Sigmoid colon (tissue), 7 donors: Measurements from ENCODE around the gene C1QTNF1. TPM values are rescaled to one million over a fixed set of nuclear protein-coding genes. Genes with fewer than 3 reads are reported as not detected.
A peak's percentile ranks its signal among the peaks of the same experiment; 100 is the strongest.

ENCODE experiments used
- DNase-seq: peaks from one replicate; pipeline ENCODE4 v3.0.0-alpha.2; 2019
- H3K27ac ChIP-seq, 4 donors: fragments of 200-600 bp; sonication (generic); one replicate each; pipeline ENCODE4 v1.5.1; 2016 to 2019; ENCODE audit warnings: mild to moderate bottlenecking in 1 of 4
- H3K27me3 ChIP-seq, 3 donors: fragments of 200-600 bp; sonication (generic); one replicate each; pipeline ENCODE4 v1.5.1; 2019; ENCODE audit warnings: mild to moderate bottlenecking in 1 of 3
- H3K36me3 ChIP-seq, 4 donors: fragments of 200-600 bp; sonication (generic); one replicate each; pipeline ENCODE4 v1.5.1; 2016 to 2019
- H3K4me1 ChIP-seq, 4 donors: fragments of 200-600 bp; sonication (generic); one replicate each; pipeline ENCODE4 v1.5.1; 2017 to 2019
- H3K4me3 ChIP-seq, 4 donors: fragments of 200-600 bp; sonication (generic); one replicate each; pipeline ENCODE4 v1.5.1; 2017 to 2019; ENCODE audit warnings: mild to moderate bottlenecking in 2 of 4, moderate library complexity in 1 of 4
- H3K9me3 ChIP-seq, 4 donors: fragments of 200-600 bp in 3 of 4; sonication (generic) in 3 of 4; one replicate each; pipeline versions ENCODE4 v1.5.1 to v1.6.1; 2013 to 2019
- EP300 ChIP-seq, 4 donors: sonication (generic); formaldehyde crosslinking; IDR thresholded peaks; one replicate each; pipeline ENCODE4 v1.6.1; 2017; ENCODE audit warnings: antibody characterized with exemption in 4 of 4
- POLR2A ChIP-seq, 2 donors: fragments of 450-650 bp; IDR thresholded peaks; one replicate each; pipeline ENCODE4 v1.6.1; 2016; ENCODE audit warnings: antibody characterized with exemption in 2 of 2, mild to moderate bottlenecking in 2 of 2, moderate library complexity in 2 of 2
- POLR2AphosphoS5 ChIP-seq, 4 donors: sonication (generic); formaldehyde crosslinking; IDR thresholded peaks; one replicate each; pipeline ENCODE4 v1.6.1; 2017; ENCODE audit warnings: antibody characterized with exemption in 4 of 4
- WGBS, 2 donors: extraction: QIAGEN DNeasy Blood & Tissue Kit; methylation state at CpG; one replicate each; pipeline ENCODE4 v1.1.7; 2013; 5-methylcytosine and 5-hydroxymethylcytosine counted together
- intact Hi-C: fragments of 100-400 bp; cut with DNase I; formaldehyde crosslinking; loops from one replicate; pipeline ENCODE4 v1.15.1; 2023
- polyA plus RNA-seq, 3 donors: library from polyadenylated mRNA; stranded (reverse); fragments of 200-250 nt; gene quantifications; one replicate each; pipeline ENCODE4 v1.2.3, GENCODE V29; 2013
- total RNA-seq, 4 donors: library from RNA; depleted of rRNA; stranded (reverse); fragments of >200 nt; gene quantifications; one replicate each; pipeline ENCODE4 v1.1.0, GENCODE V29; 2016
- TF ChIP-seq, protein P1 (sequence below), 4 experiments: fragments of 450-650 bp in 3 of 4; fragments of 200-600 bp in 1 of 4; IDR thresholded peaks; one replicate each; pipeline ENCODE4 v1.5.1; 2016 to 2019; ENCODE audit warnings: antibody characterized with exemption in 4 of 4, mild to moderate bottlenecking in 3 of 4, moderate library complexity in 2 of 4
- donor health status: healthy with polysubstance abuse.
- donor health status: Bipolar disorder and iron deficiency.
- donor health status: healthy.

C1QTNF1 gene
- total and polyA plus RNA-seq, 7 donors: 1.4 to 34.6 (median 23.9) TPM

DNA sequence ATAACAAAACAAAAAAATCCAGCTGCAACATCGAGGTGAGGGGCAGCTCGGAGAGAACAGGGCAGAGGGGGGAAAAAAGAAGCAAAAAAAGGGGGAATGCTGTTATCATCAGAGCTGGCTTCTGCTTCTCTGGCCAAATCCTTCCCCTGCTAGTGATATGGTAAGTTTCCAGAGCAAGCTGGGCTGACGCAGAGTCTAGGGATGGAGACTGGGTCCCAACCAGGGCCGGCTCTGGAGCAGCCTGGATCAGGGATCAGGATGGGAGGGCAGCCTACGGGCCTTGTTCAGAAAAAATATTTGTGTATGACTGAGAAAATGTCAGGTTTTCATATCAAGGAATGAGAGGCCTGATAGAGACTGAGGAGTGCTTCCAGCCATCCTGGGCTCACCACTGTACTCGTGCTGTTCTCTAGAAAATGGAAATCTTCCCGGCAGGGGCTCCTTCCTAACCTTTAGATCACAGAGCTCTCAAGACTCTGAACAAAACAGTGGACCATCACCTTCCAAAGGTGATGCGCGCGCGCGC, 726 bp upstream of the C1QTNF1 start:
- Histone ChIP-seq H3K4me1 (peaks cover 0 to 63% (median 61%) of the 10 kb centered on the region in 4 donors), H3K4me3 (peak overlapping the region in 2 of 4 donors; percentile 63 to 79), H3K36me3 (no peaks in the 10 kb centered on the region), H3K9me3 (no peaks in the 10 kb centered on the region), H3K27ac (peak overlapping the region; percentile 72 to 81 (median 79)), H3K27me3 (no peaks in the 10 kb centered on the region)
- DNase-seq: peak; percentile 61
- WGBS, 2 donors: 85 to 91% methylated on average over 12 of the region's 12 CpGs
- TF ChIP-seq, protein P1, sequence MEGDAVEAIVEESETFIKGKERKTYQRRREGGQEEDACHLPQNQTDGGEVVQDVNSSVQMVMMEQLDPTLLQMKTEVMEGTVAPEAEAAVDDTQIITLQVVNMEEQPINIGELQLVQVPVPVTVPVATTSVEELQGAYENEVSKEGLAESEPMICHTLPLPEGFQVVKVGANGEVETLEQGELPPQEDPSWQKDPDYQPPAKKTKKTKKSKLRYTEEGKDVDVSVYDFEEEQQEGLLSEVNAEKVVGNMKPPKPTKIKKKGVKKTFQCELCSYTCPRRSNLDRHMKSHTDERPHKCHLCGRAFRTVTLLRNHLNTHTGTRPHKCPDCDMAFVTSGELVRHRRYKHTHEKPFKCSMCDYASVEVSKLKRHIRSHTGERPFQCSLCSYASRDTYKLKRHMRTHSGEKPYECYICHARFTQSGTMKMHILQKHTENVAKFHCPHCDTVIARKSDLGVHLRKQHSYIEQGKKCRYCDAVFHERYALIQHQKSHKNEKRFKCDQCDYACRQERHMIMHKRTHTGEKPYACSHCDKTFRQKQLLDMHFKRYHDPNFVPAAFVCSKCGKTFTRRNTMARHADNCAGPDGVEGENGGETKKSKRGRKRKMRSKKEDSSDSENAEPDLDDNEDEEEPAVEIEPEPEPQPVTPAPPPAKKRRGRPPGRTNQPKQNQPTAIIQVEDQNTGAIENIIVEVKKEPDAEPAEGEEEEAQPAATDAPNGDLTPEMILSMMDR (IDR thresholded peaks at IDR 0.05): no peak
- TF ChIP-seq POLR2AphosphoS5 (IDR thresholded peaks at IDR 0.05) (no peak), POLR2A (IDR thresholded peaks at IDR 0.05) (no peak), EP300 (IDR thresholded peaks at IDR 0.05) (no peak)
- intact Hi-C loops: loop anchor here (5.0 kb wide), 1 partner anchor 54 kb away; no protein-coding TSS in a partner anchor

DNA sequence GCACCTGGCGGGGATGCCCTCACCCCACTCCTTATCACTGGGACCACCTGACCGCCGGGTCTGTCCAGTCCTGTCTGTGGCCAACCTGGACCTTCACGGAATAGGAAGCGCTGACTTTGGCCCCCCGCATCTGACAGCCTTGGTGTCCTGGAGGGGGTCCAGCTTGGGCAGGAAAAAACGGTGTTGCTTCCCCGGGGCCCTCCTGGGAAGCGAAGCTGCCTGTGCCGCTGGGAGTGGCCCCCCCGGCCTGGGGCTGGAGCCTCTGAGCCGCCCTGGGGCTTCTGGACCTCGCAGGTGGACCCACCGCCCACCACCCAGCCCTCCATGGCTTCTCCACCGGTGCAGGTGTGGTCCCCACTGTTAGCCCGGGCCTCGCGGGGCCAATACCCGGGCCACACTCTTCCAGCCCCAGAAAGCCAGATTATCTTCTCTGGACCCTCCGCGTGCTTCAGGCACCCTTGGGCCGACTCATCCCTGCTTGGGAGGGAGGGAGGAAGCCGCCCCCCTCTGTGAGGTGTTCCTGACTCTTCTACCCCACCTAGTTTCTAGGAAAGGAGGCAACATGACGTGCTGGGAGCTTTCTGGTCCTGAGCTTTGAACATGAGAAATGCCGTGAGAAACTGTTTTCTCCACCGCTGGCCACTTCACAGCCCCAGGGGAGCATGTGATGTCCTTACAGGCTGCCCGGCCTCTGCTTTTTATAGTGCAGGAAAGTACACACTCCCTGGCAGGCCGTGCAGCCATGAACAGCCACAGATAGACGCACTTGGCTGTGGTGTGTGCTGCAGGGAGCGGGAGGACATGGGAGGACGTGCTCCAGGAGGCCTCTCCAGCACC, 1.1 kb downstream of the C1QTNF1 start:
- Histone ChIP-seq H3K27me3 (no peaks in the 10 kb centered on the region), H3K4me1 (peaks cover 0 to 61% (median 58%) of the 10 kb centered on the region in 4 donors), H3K36me3 (no peaks in the 10 kb centered on the region), H3K4me3 (peak overlapping the region; percentile 60 to 83 (median 71)), H3K9me3 (no peaks in the 10 kb centered on the region), H3K27ac (peak overlapping the region; percentile 72 to 81 (median 79))
- DNase-seq: peak; percentile 88
- WGBS, 2 donors: 19 to 55% methylated on average over 31 of the region's 31 CpGs
- TF ChIP-seq POLR2A (IDR thresholded peaks at IDR 0.05) (no peak), POLR2AphosphoS5 (IDR thresholded peaks at IDR 0.05) (peak; percentile 53 to 76 (median 60)), EP300 (IDR thresholded peaks at IDR 0.05) (peak in 2 of 4 donors; percentile 14 to 30)
- TF ChIP-seq, protein P1 (IDR thresholded peaks at IDR 0.05): no peak
- intact Hi-C loops: loop anchor here (5.0 kb wide), 1 partner anchor 52 kb away; no protein-coding TSS in a partner anchor

DNA sequence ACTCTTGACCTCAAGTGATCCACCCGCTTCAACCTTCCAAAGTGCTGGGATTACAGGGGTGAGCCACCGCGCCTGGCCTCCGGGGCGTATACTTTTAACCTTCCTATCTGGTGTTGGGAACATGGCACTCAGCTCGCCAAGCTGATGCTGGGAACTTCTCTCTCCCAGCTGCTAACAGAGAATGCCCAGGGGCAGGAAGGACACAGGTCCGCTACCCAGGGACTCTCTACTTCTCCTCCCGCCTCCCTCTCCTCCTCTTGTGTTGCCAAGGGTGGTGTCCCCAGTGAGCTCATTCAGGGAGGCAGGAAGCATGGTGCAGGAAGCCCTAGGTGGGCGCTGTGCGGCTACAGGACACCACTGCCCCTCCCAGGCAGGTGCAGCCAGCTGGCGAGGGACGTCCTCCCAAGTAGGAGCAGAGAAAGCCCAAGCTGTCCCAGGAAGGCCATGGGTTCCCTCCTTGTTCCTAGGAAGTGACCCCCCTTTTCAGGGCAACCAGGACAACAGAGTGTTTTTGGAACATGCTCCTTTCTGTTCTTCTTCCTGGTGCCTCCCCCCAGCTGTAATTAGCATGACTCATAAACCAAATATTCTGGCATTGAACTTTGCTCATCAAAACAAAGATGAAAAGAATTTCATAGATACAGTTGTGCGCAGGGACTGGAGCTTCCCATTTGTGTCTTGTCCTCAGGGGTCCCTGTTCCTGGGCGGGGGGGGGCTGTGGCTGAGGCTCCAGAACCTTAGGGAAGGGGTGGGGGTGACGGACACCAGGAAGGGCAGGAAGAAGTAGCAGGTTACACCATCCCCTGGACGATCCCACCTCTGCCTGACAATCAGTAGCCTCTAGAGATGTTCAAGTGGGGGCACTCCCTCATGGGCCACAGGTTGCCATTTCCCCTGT, 2.7 kb downstream of the C1QTNF1 start:
- Histone ChIP-seq H3K27ac (peak overlapping the region; percentile 72 to 81 (median 79)), H3K4me1 (peaks cover 0 to 53% (median 50%) of the 10 kb centered on the region in 4 donors), H3K36me3 (no peaks in the 10 kb centered on the region), H3K4me3 (no peak overlapping the region), H3K9me3 (no peaks in the 10 kb centered on the region), H3K27me3 (no peaks in the 10 kb centered on the region)
- intact Hi-C loops: no loop called here
- peak; percentile 70 for DNase-seq
- 21 to 60% methylated on average over 16 of the region's 16 CpGs for WGBS, 2 donors
- TF ChIP-seq POLR2AphosphoS5 (IDR thresholded peaks at IDR 0.05) (peak in 3 of 4 donors; percentile 40 to 61 (median 60)), POLR2A (IDR thresholded peaks at IDR 0.05) (no peak), EP300 (IDR thresholded peaks at IDR 0.05) (peak in 1 of 4 donors; percentile 2)
- TF ChIP-seq, protein P1 (IDR thresholded peaks at IDR 0.05): no peak

DNA sequence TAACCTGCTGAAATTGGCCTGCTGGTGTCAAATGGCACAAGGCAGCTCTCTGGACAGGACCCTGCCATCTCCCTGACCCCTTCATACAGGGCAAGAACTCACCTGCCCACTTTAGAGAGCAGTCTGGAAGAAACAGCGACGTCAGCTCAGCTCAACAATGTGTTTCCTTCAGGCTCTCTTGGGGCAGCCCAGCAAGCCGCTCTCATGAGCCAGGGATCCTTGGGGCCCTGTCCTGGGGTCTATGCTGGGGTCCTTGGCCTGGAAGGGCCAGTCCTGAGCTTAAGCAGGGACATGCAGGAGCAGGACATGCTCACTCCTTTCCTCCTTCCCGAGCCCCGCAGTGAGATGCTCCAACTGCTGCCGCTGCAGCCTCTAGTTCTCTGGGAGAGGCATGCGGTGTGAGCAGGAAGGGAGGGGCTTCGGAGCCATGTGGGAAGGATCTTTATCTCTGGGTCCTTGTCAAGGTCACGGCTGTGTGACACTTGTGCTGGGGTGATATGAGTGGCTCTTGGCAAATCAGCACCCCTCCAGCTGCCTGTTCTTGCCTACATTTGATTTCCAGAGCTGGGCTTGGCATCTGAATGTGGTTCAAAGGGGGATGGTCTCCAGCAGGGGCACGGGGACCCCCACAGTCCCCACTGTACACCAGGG, 3.4 kb downstream of the C1QTNF1 start:
- WGBS, 2 donors: 23 to 58% methylated on average over 10 of the region's 10 CpGs
- TF ChIP-seq, protein P1 (IDR thresholded peaks at IDR 0.05): no peak
- TF ChIP-seq POLR2AphosphoS5 (IDR thresholded peaks at IDR 0.05): no peak
- no peak for TF ChIP-seq EP300 (IDR thresholded peaks at IDR 0.05)
- TF ChIP-seq POLR2A (IDR thresholded peaks at IDR 0.05): no peak
- no peaks in the 10 kb centered on the region for H3K36me3 ChIP-seq
- H3K9me3 ChIP-seq: no peaks in the 10 kb centered on the region
- peak overlapping the region; percentile 60 to 81 (median 76) for H3K27ac ChIP-seq
- no peak overlapping the region for H3K4me3 ChIP-seq
- DNase-seq: peak; percentile 69
- peaks cover 0 to 53% (median 50%) of the 10 kb centered on the region in 4 donors for H3K4me1 ChIP-seq
- intact Hi-C loops: no loop called here
- H3K27me3 ChIP-seq: no peaks in the 10 kb centered on the region
